Adrenal gland (tissue), 12 donors: Measurements from ENCODE around the gene BMAL1. TPM values are rescaled to one million over a fixed set of nuclear protein-coding genes. Genes with fewer than 3 reads are reported as not detected.
"Not testable (repeated sequence)": the region's sequence is repeated elsewhere in the genome, so short reads cannot be mapped to it uniquely, and the experiment has no call there.

Experiments
- DNase-seq, 7 donors: peaks; one replicate each; pipeline ENCODE4 v3.0.0-alpha.2; 2019 to 2020
- H3K27ac ChIP-seq, 5 donors: fragments of 200-600 bp; sonication (generic) in 4 of 5; 1 replicate in 3 of 5; 2 replicates in 2 of 5; pipeline versions ENCODE4 v1.5.1 to v1.8.0; 2016 to 2020; ENCODE audit warnings: mild to moderate bottlenecking in 1 of 5
- H3K27me3 ChIP-seq: fragments of 200-600 bp; 2 replicates; pipeline ENCODE4 v1.8.0; 2021
- H3K36me3 ChIP-seq, 2 donors: fragments of 200-600 bp; replicated peaks in 1 of 2; 1 replicate in 1 of 2; 2 replicates in 1 of 2; pipeline versions ENCODE4 v1.5.1 to v1.8.0; 2018 to 2022
- H3K4me1 ChIP-seq, 2 donors: fragments of 200-600 bp; replicated peaks in 1 of 2; 1 replicate in 1 of 2; 2 replicates in 1 of 2; pipeline versions ENCODE4 v1.5.1 to v1.8.0; 2018 to 2021
- H3K4me3 ChIP-seq, 4 donors: fragments of 200-600 bp; sonication (generic) in 3 of 4; one replicate each; pipeline ENCODE4 v1.5.1; 2016 to 2018
- H3K9me3 ChIP-seq, 3 donors: fragments of 200-600 bp; sonication (generic) in 1 of 3; replicated peaks in 1 of 3; 1 replicate in 2 of 3; 2 replicates in 1 of 3; pipeline versions ENCODE4 v1.5.1 to v1.8.0; 2016 to 2021
- CTCF ChIP-seq, 6 experiments: fragments of 450-650 bp in 4 of 6; fragments of 200-600 bp in 2 of 6; sonication (generic) in 1 of 6; IDR thresholded peaks; 1 replicate in 5 of 6; 2 replicates in 1 of 6; pipeline versions ENCODE4 v1.5.1 to v1.8.0; 2016 to 2021; ENCODE audit warnings: antibody characterized with exemption in 6 of 6, mild to moderate bottlenecking in 2 of 6, moderate library complexity in 1 of 6
- POLR2A ChIP-seq, 2 donors: fragments of 450-650 bp; IDR thresholded peaks; one replicate each; pipeline ENCODE4 v1.6.1; 2017; ENCODE audit warnings: antibody characterized with exemption in 2 of 2, mild to moderate bottlenecking in 2 of 2, moderate library complexity in 1 of 2
- WGBS, 4 donors: extraction: QIAGEN DNeasy Blood & Tissue Kit in 2 of 4; methylation state at CpG; one replicate each; pipeline versions ENCODE4 v1.1.5 to v1.1.7; 2013 to 2017; 5-methylcytosine and 5-hydroxymethylcytosine counted together
- intact Hi-C, 2 donors: fragments of 100-400 bp; cut with DNase I; formaldehyde crosslinking; loops; one replicate each; pipeline versions ENCODE4 v1.14.1 to v1.15.0; 2022 to 2023
- polyA plus RNA-seq, 3 donors: library from polyadenylated mRNA; stranded (reverse); fragments of 200-250 nt in 2 of 3; fragments of 350-450 nt in 1 of 3; fragmentation: Illumina TruSeq in 1 of 3; extraction: RNeasy Lipid Tissue Mini Kit (QIAGEN cat#74804) in 1 of 3; gene quantifications; one replicate each; pipeline ENCODE4 v1.2.3, GENCODE V29; 2013 to 2014
- total RNA-seq, 9 donors: library from RNA; depleted of rRNA in 4 of 9; stranded (reverse); fragments of >200 nt in 4 of 9; fragments of 120-200 nt in 1 of 9; fragmentation: NEBNext Ultra II Directional in 1 of 9; extraction: Animal tissue kit (Norgen Biotek cat#: 25700) in 1 of 9; gene quantifications; one replicate each; pipeline versions ENCODE4 v1.1.0 to v1.2.4, GENCODE V29; 2013 to 2023
- donor health status: healthy with polysubstance abuse.
- donor health status: Bipolar disorder and iron deficiency.
- donor health status: DM: yes; HTN: yes; CAD: no.
- donor health status: DM: no; HTN: no; CAD: no.
- donor health status: DM: no; HTN: no; CAD: no.
- donor health status: DM: yes; HTN: yes; CAD: no.

Gene BMAL1
- total and polyA plus RNA-seq, 12 donors = 13.9 to 80.3 (median 34.3) TPM

GRCh38 chr11:13256216-13256615 lies 21.4 kb upstream of the BMAL1 start:
- no peaks in the 10 kb centered on the region for H3K27me3 ChIP-seq
- intact Hi-C loops = no loop called here
- WGBS, 4 donors = 54 to 73% (median 58%) methylated on average over 3 of the region's 3 CpGs
- H3K27ac ChIP-seq = no peak overlapping the region
- no peak for DNase-seq
- TF ChIP-seq CTCF (IDR thresholded peaks at IDR 0.05) = no peak
- TF ChIP-seq POLR2A (IDR thresholded peaks at IDR 0.05) = no peak
- H3K9me3 ChIP-seq = no peaks in the 10 kb centered on the region
- H3K36me3 ChIP-seq = no peaks in the 10 kb centered on the region
- peaks cover 4 to 9% of the 10 kb centered on the region in 2 donors for H3K4me1 ChIP-seq
- no peak overlapping the region for H3K4me3 ChIP-seq

GRCh38 chr11:13258061-13258460 lies 19.5 kb upstream of the BMAL1 start:
- H3K27ac ChIP-seq = not testable (repeated sequence)

DNA sequence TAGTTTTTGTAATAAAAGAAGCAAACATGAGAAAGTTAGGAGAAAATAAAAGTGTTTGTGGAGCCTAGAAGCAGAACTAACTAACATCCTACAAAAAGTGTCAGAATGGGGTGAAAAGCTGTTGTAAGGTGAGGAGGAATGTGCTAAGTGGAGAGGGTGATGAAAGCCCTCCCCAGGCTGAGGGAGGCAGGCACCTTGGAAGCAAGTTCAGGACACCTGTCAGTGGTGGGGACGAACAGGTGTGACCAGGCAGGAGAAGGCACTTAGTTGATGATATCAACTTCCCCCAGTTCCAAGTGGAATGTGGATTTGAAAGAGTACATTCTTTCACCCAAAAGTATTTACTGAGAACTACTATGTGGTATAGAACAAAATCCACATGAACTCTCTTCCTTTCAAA lies 18.7 kb upstream of the BMAL1 start:
- no peak for DNase-seq
- Histone ChIP-seq H3K4me1 (peaks cover 17 to 22% of the 10 kb centered on the region in 2 donors), H3K27me3 (no peaks in the 10 kb centered on the region), H3K36me3 (no peaks in the 10 kb centered on the region), H3K4me3 (no peak overlapping the region), H3K27ac (no peak overlapping the region), H3K9me3 (no peaks in the 10 kb centered on the region)
- TF ChIP-seq POLR2A (IDR thresholded peaks at IDR 0.05) (no peak), CTCF (IDR thresholded peaks at IDR 0.05) (no peak)
- WGBS, 4 donors = 0 to 42% (median 16%) methylated on average over 1 of the region's 1 CpG
- intact Hi-C loops = no loop called here

More at GRCh38 chr11:13258061-13258460, 19.5 kb upstream of the BMAL1 start:
- H3K4me3 ChIP-seq, H3K36me3 ChIP-seq, intact Hi-C loops, H3K27me3 ChIP-seq, DNase-seq, H3K9me3 ChIP-seq: not testable (repeated sequence)
- H3K4me1 ChIP-seq = peaks cover 17 to 22% of the 10 kb centered on the region in 2 donors
- WGBS, 4 donors = 88 to 95% (median 91%) methylated on average over 8 to 9 of the region's 9 CpGs

- Histone ChIP-seq H3K4me1 (peaks cover 17 to 22% of the 10 kb centered on the region in 2 donors), H3K9me3 (no peaks in the 10 kb centered on the region), H3K27ac (no peak overlapping the region), H3K36me3 (no peaks in the 10 kb centered on the region), H3K27me3 (no peaks in the 10 kb centered on the region), H3K4me3 (no peak overlapping the region)
- DNase-seq = no peak
- intact Hi-C loops = no loop called here
- no peak for TF ChIP-seq POLR2A (IDR thresholded peaks at IDR 0.05)
- no peak for TF ChIP-seq CTCF (IDR thresholded peaks at IDR 0.05)
- 93 to 99% (median 93%) methylated on average over 4 of the region's 4 CpGs for WGBS, 4 donors
Measured at GRCh38 chr11:13259374-13259773, 18.2 kb upstream of the BMAL1 start.

DNA sequence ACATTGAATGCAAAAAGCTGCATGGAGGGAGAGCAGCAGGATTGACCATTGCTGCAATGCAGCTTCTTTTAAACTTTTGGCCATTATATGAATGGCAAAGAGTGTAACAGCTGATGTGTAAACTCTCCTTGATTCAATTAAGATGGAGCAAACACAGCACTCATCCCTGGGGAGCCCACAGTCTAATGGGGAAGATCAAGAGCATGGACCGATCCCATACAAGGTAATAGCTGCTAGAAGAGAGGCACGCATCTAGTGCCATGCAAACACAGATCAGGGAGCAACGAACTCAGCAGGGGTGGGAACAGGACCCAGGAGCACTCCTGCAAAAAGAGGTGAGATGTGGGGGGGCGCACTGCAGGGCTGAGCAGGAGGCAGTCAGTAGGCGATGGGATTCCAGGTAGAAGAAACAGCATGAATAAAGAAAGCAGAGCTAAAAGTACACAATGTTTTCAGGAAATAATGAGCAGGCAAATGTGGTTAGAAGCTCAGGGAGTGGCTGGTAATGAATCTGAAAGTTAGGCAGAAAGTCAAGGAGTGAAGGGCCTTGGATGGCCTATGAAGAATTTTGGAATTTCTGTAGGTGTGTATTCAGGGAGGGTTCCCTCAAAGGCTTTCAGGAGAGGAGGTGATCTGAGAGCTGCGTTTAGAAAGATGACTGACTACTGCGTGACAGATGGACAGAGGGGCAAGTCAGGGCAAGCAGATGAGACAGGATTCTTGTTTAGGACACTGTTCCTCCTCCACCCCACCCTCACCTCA lies 17.2 kb upstream of the BMAL1 start:
- intact Hi-C loops = loop anchor here in 1 of 2 donors (10.0 kb wide), 1 partner anchor 46 kb away; no protein-coding TSS in a partner anchor
- no peak for DNase-seq
- Histone ChIP-seq H3K27ac (peak overlapping the region in 4 of 5 donors; percentile 74 to 91 (median 84)), H3K9me3 (no peaks in the 10 kb centered on the region), H3K27me3 (no peaks in the 10 kb centered on the region), H3K4me3 (no peak overlapping the region), H3K4me1 (peaks cover 17 to 22% of the 10 kb centered on the region in 2 donors), H3K36me3 (no peaks in the 10 kb centered on the region)
- TF ChIP-seq CTCF (IDR thresholded peaks at IDR 0.05) (no peak), POLR2A (IDR thresholded peaks at IDR 0.05) (no peak)
- WGBS, 4 donors = 72 to 84% (median 80%) methylated on average over 7 of the region's 7 CpGs
